WTC11 (cell line): Measurements from ENCODE around the gene SEMA3D. TPM values are rescaled to one million over a fixed set of nuclear protein-coding genes. Genes with fewer than 3 reads are reported as not detected.

ENCODE experiments used
- ATAC-seq: fragments of 200-7000 bp; cut with Tn5 transposase; 2 replicates; pipeline ENCODE4 v1.10.0; 2021; ENCODE audit warnings: mild to moderate bottlenecking, moderate library complexity
- CTCF ChIA-PET: fragments of 300-600 bp; sonication (Branson Sonifier 250); formaldehyde crosslinking; loops from one replicate; lab custom pipeline; 2021; ENCODE audit warnings: antibody characterized with exemption; lab: Charles Lee
- POLR2A ChIA-PET: fragments of 350-600 bp; sonication (Branson Sonifier 250); formaldehyde crosslinking; loops from one replicate; lab custom pipeline; 2021; ENCODE audit warnings: antibody characterized with exemption; lab: Charles Lee
- DNase-seq: peaks from one replicate; pipeline ENCODE4 v3.0.0; 2021; ENCODE audit warnings: low spot score
- H3K27ac Mint-ChIP-seq: 2 replicates; pipeline ENCODE4 v1.8.0; 2021; ENCODE audit warnings: mixed read lengths
- H3K27me3 Mint-ChIP-seq: 2 replicates; pipeline ENCODE4 v1.8.0; 2021; ENCODE audit warnings: low read depth, mild to moderate bottlenecking, moderate library complexity, mixed read lengths
- H3K36me3 Mint-ChIP-seq: 2 replicates; pipeline ENCODE4 v1.8.0; 2021; ENCODE audit warnings: mixed read lengths
- H3K4me1 Mint-ChIP-seq: 2 replicates; pipeline ENCODE4 v1.8.0; 2022; ENCODE audit warnings: mixed read lengths
- H3K4me3 Mint-ChIP-seq: 2 replicates; pipeline ENCODE4 v1.8.0; 2021; ENCODE audit warnings: mild to moderate bottlenecking, moderate library complexity, mixed read lengths
- H3K9me3 Mint-ChIP-seq: 2 replicates; pipeline ENCODE4 v1.8.0; 2021; ENCODE audit warnings: mixed read lengths
- AR ChIP-seq: fragments of 250-450 bp; sonication (Bioruptor Pico); IDR thresholded peaks from 2 replicates; pipeline ENCODE4 v1.9.0; 2021; ENCODE audit warnings: mild to moderate bottlenecking
- CREB1 ChIP-seq: sonication (generic); formaldehyde crosslinking; IDR thresholded peaks from 2 replicates; pipeline ENCODE4 v1.8.0; 2023; ENCODE audit warnings: mild to moderate bottlenecking, missing genetic modification reagents
- ESRRA ChIP-seq: sonication (generic); formaldehyde crosslinking; IDR thresholded peaks from 2 replicates; pipeline ENCODE4 v1.8.1; 2022; ENCODE audit warnings: mild to moderate bottlenecking, missing genetic modification reagents, borderline replicate concordance
- ETV6 ChIP-seq: sonication (generic); formaldehyde crosslinking; IDR thresholded peaks from 2 replicates; pipeline ENCODE4 v1.8.1; 2022; ENCODE audit warnings: mild to moderate bottlenecking, missing genetic modification reagents
- FOXK1 ChIP-seq: sonication (generic); formaldehyde crosslinking; IDR thresholded peaks from 2 replicates; pipeline ENCODE4 v1.8.0; 2022; ENCODE audit warnings: mild to moderate bottlenecking, moderate library complexity, missing genetic modification reagents
- FOXP1 ChIP-seq: sonication (generic); formaldehyde crosslinking; IDR thresholded peaks from 2 replicates; pipeline ENCODE4 v1.8.0; 2022; ENCODE audit warnings: missing genetic modification reagents, mild to moderate bottlenecking, moderate library complexity, borderline replicate concordance
- JUN ChIP-seq: sonication (generic); formaldehyde crosslinking; IDR thresholded peaks from 2 replicates; pipeline ENCODE4 v1.8.0; 2023; ENCODE audit warnings: mild to moderate bottlenecking, missing genetic modification reagents
- MYBL2 ChIP-seq: sonication (generic); formaldehyde crosslinking; IDR thresholded peaks from 2 replicates; pipeline ENCODE4 v1.8.1; 2023; ENCODE audit warnings: mild to moderate bottlenecking, moderate library complexity, missing genetic modification reagents
- NFE2L1 ChIP-seq: sonication (generic); formaldehyde crosslinking; IDR thresholded peaks from 2 replicates; pipeline ENCODE4 v1.8.1; 2023; ENCODE audit warnings: missing genetic modification reagents
- NR1H2 ChIP-seq: sonication (generic); formaldehyde crosslinking; IDR thresholded peaks from 2 replicates; pipeline ENCODE4 v1.9.0; 2021; ENCODE audit warnings: mild to moderate bottlenecking, moderate library complexity, missing genetic modification reagents
- NR2C2 ChIP-seq: sonication (generic); formaldehyde crosslinking; IDR thresholded peaks from 2 replicates; pipeline ENCODE4 v1.8.0; 2022; ENCODE audit warnings: mild to moderate bottlenecking, missing genetic modification reagents
- NR3C1 ChIP-seq: sonication (generic); formaldehyde crosslinking; conservative IDR thresholded peaks from 2 replicates; pipeline ENCODE4 v1.8.1; 2023; ENCODE audit warnings: low read depth, mild to moderate bottlenecking, missing genetic modification reagents
- SP1 ChIP-seq: sonication (generic); formaldehyde crosslinking; conservative IDR thresholded peaks from 2 replicates; pipeline ENCODE4 v1.8.1; 2022; ENCODE audit warnings: missing genetic modification reagents
- USF2 ChIP-seq: sonication (generic); formaldehyde crosslinking; IDR thresholded peaks from 2 replicates; pipeline ENCODE4 v1.8.1; 2023; ENCODE audit warnings: mild to moderate bottlenecking, missing genetic modification reagents, moderate library complexity
- ZNF317 ChIP-seq: sonication (generic); formaldehyde crosslinking; IDR thresholded peaks from 2 replicates; pipeline ENCODE4 v1.8.1; 2023; ENCODE audit warnings: low read depth, mild to moderate bottlenecking, moderate library complexity, missing genetic modification reagents, borderline replicate concordance
- ZNF416 ChIP-seq: fragments of 250-450 bp; sonication (Bioruptor Pico); IDR thresholded peaks from 2 replicates; pipeline ENCODE4 v1.9.0; 2021; ENCODE audit warnings: mild to moderate bottlenecking, inconsistent platforms
- total RNA-seq: library from RNA; stranded (reverse); gene quantifications from 3 replicates; pipeline ENCODE4 v1.2.3, GENCODE V29; 2021
- TF ChIP-seq, protein P1 (sequence below): sonication (generic); formaldehyde crosslinking; conservative IDR thresholded peaks from 2 replicates; pipeline ENCODE4 v1.8.1; 2023; ENCODE audit warnings: mild to moderate bottlenecking, low read depth, missing genetic modification reagents, moderate library complexity
- TF ChIP-seq, protein P2 (sequence below): sonication (generic); formaldehyde crosslinking; conservative IDR thresholded peaks from 2 replicates; pipeline ENCODE4 v1.8.1; 2022; ENCODE audit warnings: mild to moderate bottlenecking, missing genetic modification reagents
- TF ChIP-seq, protein P3 (sequence below): sonication (generic); formaldehyde crosslinking; IDR thresholded peaks from 2 replicates; pipeline ENCODE4 v1.8.1; 2023; ENCODE audit warnings: mild to moderate bottlenecking, missing genetic modification reagents, moderate library complexity
- TF ChIP-seq, protein P4 (sequence below): sonication (generic); formaldehyde crosslinking; IDR thresholded peaks from 2 replicates; pipeline ENCODE4 v1.8.0; 2022; ENCODE audit warnings: mild to moderate bottlenecking, missing genetic modification reagents

SEMA3D gene
- total RNA-seq, 1 experiment from 2014 or later = 3.8 TPM

DNA sequence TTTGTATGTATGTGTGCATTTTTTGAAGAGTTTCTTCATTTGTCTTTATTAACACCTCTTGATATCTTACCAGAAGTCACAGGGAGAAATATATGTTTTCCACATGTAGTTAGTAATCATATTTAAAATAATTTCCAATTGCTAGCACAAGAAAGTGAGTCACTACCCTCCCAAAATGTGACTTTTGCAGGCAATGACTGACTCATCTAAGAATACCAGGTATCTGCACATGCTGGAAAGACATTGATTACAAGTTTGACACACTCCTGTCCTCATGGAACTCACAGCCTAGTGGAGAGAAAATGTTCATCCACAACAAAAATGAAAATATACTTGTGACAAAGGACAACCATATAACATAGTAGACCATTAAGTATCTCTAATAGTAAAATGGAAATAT is 82.9 kb downstream of the SEMA3D start:
- Mint-ChIP-seq H3K4me3 (no peak overlapping the region), H3K36me3 (no peaks in the 10 kb centered on the region), H3K9me3 (no peaks in the 10 kb centered on the region), H3K27me3 (no peaks in the 10 kb centered on the region), H3K4me1 (0 out of 2 replicates have a peak, but pooled peaks cover 3% of the 10 kb centered on the region), H3K27ac (no peak overlapping the region)
- no peak for DNase-seq
- ChIA-PET CTCF (no interaction called here), POLR2A (no interaction called here)
- ATAC-seq = no peak
- TF ChIP-seq, protein P1, sequence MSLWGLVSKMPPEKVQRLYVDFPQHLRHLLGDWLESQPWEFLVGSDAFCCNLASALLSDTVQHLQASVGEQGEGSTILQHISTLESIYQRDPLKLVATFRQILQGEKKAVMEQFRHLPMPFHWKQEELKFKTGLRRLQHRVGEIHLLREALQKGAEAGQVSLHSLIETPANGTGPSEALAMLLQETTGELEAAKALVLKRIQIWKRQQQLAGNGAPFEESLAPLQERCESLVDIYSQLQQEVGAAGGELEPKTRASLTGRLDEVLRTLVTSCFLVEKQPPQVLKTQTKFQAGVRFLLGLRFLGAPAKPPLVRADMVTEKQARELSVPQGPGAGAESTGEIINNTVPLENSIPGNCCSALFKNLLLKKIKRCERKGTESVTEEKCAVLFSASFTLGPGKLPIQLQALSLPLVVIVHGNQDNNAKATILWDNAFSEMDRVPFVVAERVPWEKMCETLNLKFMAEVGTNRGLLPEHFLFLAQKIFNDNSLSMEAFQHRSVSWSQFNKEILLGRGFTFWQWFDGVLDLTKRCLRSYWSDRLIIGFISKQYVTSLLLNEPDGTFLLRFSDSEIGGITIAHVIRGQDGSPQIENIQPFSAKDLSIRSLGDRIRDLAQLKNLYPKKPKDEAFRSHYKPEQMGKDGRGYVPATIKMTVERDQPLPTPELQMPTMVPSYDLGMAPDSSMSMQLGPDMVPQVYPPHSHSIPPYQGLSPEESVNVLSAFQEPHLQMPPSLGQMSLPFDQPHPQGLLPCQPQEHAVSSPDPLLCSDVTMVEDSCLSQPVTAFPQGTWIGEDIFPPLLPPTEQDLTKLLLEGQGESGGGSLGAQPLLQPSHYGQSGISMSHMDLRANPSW (CRISPR knock-in tag) = no peak
- TF ChIP-seq NR2C2 (CRISPR knock-in tag) = no peak
- TF ChIP-seq ZNF317 (CRISPR knock-in tag) = no peak
- TF ChIP-seq, protein P2, sequence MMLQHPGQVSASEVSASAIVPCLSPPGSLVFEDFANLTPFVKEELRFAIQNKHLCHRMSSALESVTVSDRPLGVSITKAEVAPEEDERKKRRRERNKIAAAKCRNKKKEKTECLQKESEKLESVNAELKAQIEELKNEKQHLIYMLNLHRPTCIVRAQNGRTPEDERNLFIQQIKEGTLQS = no peak
- TF ChIP-seq JUN (CRISPR knock-in tag) = no peak
- no peak for TF ChIP-seq NR1H2 (CRISPR knock-in tag)
- no peak for TF ChIP-seq MYBL2 (CRISPR knock-in tag)
- no peak for TF ChIP-seq SP1 (CRISPR knock-in tag)
- no peak for TF ChIP-seq USF2 (CRISPR knock-in tag)
- no peak for TF ChIP-seq FOXP1 (CRISPR knock-in tag)
- no peak for TF ChIP-seq NFE2L1 (CRISPR knock-in tag)
- no peak for TF ChIP-seq ESRRA (CRISPR knock-in tag)
- TF ChIP-seq AR (CRISPR knock-in tag) = no peak
- TF ChIP-seq NR3C1 (CRISPR knock-in tag) = no peak
- TF ChIP-seq, protein P3, sequence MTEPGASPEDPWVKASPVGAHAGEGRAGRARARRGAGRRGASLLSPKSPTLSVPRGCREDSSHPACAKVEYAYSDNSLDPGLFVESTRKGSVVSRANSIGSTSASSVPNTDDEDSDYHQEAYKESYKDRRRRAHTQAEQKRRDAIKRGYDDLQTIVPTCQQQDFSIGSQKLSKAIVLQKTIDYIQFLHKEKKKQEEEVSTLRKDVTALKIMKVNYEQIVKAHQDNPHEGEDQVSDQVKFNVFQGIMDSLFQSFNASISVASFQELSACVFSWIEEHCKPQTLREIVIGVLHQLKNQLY (CRISPR knock-in tag) = no peak
- no peak for TF ChIP-seq ZNF416 (CRISPR knock-in tag)
- TF ChIP-seq CREB1 (CRISPR knock-in tag) = no peak
- TF ChIP-seq ETV6 (CRISPR knock-in tag) = no peak
- no peak for TF ChIP-seq FOXK1 (CRISPR knock-in tag)
- TF ChIP-seq, protein P4, sequence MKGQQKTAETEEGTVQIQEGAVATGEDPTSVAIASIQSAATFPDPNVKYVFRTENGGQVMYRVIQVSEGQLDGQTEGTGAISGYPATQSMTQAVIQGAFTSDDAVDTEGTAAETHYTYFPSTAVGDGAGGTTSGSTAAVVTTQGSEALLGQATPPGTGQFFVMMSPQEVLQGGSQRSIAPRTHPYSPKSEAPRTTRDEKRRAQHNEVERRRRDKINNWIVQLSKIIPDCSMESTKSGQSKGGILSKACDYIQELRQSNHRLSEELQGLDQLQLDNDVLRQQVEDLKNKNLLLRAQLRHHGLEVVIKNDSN = no peak
- TF ChIP-seq, all 79 proteins: peak for 0
